OCI-LY7 (cell line): ENCODE results near the gene UGT1A10. TPM values are rescaled to one million over a fixed set of nuclear protein-coding genes. Genes with fewer than 3 reads are reported as not detected.

Experiments used
- BruUV-seq: library from RNA; stranded (reverse); fragments of 400-500 nt; replicated peaks from 2 replicates; lab custom pipeline; 2021; lab: Mats Ljungman, UMichigan
- CTCF ChIA-PET: fragments of 300-600 bp; sonication (Branson Sonifier 250); formaldehyde crosslinking; loops from one replicate; lab custom pipeline; 2022; ENCODE audit warnings: antibody characterized with exemption; ENCODE audit not compliant: unreplicated experiment; lab: Charles Lee
- POLR2A ChIA-PET: fragments of 300-600 bp; sonication (Branson Sonifier 250); formaldehyde crosslinking; loops from one replicate; lab custom pipeline; 2022; ENCODE audit warnings: antibody characterized with exemption; lab: Charles Lee
- DNase-seq: peaks from one replicate; pipeline ENCODE4 v3.0.0-alpha.2; 2015; ENCODE audit warnings: low spot score
- H2AFZ ChIP-seq: fragments of 200-600 bp; sonication (generic), shearing (Covaris generic); 2 replicates; pipeline ENCODE4 v1.6.1; 2014; ENCODE audit warnings: mild to moderate bottlenecking, antibody characterized with exemption, low read length, moderate library complexity
- H3K27ac ChIP-seq: fragments of 200-600 bp; sonication (generic); 2 replicates; pipeline ENCODE4 v1.5.1; 2014; ENCODE audit warnings: mixed run types, low read depth, mild to moderate bottlenecking, moderate library complexity, low read length, inconsistent platforms; ENCODE audit not compliant: poor library complexity, severe bottlenecking
- H3K36me3 ChIP-seq: fragments of 200-600 bp; sonication (generic); 2 replicates; pipeline ENCODE4 v1.6.1; 2014; ENCODE audit warnings: mild to moderate bottlenecking, antibody characterized with exemption, low read length, moderate library complexity, mixed read lengths; ENCODE audit not compliant: insufficient read depth
- H3K4me1 ChIP-seq: fragments of 200-600 bp; sonication (generic); 2 replicates; pipeline ENCODE4 v1.5.1; 2014; ENCODE audit warnings: mild to moderate bottlenecking, low read length; ENCODE audit not compliant: insufficient read depth, poor library complexity, severe bottlenecking
- H3K4me2 ChIP-seq: fragments of 200-600 bp; sonication (generic); 2 replicates; pipeline ENCODE4 v1.6.1; 2014; ENCODE audit warnings: mild to moderate bottlenecking, low read length
- H3K4me3 ChIP-seq: fragments of 200-600 bp; sonication (generic); 2 replicates; pipeline ENCODE4 v1.5.1; 2014; ENCODE audit warnings: mild to moderate bottlenecking, low read depth, low read length; ENCODE audit not compliant: poor library complexity, severe bottlenecking
- H3K79me2 ChIP-seq: fragments of 200-600 bp; sonication (generic); 2 replicates; pipeline ENCODE4 v1.6.1; 2016; ENCODE audit warnings: low read depth, mild to moderate bottlenecking, low read length, moderate library complexity, mixed read lengths; ENCODE audit not compliant: insufficient read depth
- H3K9me2 ChIP-seq: fragments of 200-600 bp; sonication (generic); 2 replicates; pipeline ENCODE4 v1.6.1; 2016; ENCODE audit warnings: mild to moderate bottlenecking, low read length, mixed read lengths; ENCODE audit not compliant: insufficient read depth
- H3K9me3 ChIP-seq: fragments of 200-600 bp; sonication (generic); 2 replicates; pipeline ENCODE4 v1.6.1; 2014; ENCODE audit warnings: mild to moderate bottlenecking, mixed run types, low read length, mixed read lengths
- H4K20me1 ChIP-seq: fragments of 200-600 bp; sonication (generic); 2 replicates; pipeline ENCODE4 v1.6.1; 2014; ENCODE audit warnings: mild to moderate bottlenecking, antibody characterized with exemption, low read length, moderate library complexity, mixed read lengths; ENCODE audit not compliant: insufficient read depth
- CTCF ChIP-seq: fragments of 200-600 bp; sonication (generic); conservative IDR thresholded peaks from 2 replicates; pipeline ENCODE4 v1.5.1; 2014; ENCODE audit warnings: mild to moderate bottlenecking, antibody characterized with exemption, low read length, moderate library complexity, mixed read lengths
- EZH2phosphoT487 ChIP-seq: fragments of 200-600 bp; sonication (generic); IDR thresholded peaks from 2 replicates; pipeline ENCODE4 v1.6.1; 2018; ENCODE audit warnings: low read depth, borderline replicate concordance, mild to moderate bottlenecking, mixed run types, antibody characterized with exemption, low read length, moderate library complexity, mixed read lengths
- intact Hi-C: fragments of 100-400 bp; cut with micrococcal nuclease; formaldehyde crosslinking; loops from one replicate; pipeline ENCODE4 v1.10.0; 2022; ENCODE audit not compliant: unreplicated experiment
- total RNA-seq, 2 experiments: library from RNA; depleted of rRNA in 1 of 2; stranded (reverse); fragments of >200 nt in 1 of 2; shearing (Covaris generic) in 1 of 2; gene quantifications; 2 replicates each; pipeline ENCODE4 v1.2.3, GENCODE V29; 2014 to 2022

The UGT1A10 gene
- total RNA-seq, 2 experiments from 2014 or later = not detected

DNA sequence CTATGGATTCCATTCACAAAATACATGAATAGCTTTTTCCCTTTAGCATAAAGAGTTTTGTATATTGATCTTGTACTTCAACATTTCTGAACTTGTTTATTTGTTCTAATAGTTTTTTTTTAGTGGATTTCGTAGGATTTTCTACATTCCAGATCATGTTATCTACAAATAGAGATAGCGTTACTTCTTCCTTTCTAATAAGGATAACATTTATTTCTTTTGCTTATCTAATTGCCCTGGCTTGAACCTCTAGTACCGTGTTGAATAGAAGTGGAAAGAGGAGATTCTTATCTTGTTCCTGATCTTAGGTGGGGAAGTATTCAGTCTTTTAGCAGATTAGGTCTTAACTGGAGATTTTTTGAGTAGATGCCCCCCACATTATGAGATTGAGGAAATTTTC is 66.0 kb downstream of the UGT1A10 start:
- Histone ChIP-seq H4K20me1 (no peaks in the 10 kb centered on the region), H3K4me3 (no peak overlapping the region), H3K4me1 (no peaks in the 10 kb centered on the region), H2AFZ (no peak overlapping the region), H3K9me3 (no peaks in the 10 kb centered on the region), H3K9me2 (no peaks in the 10 kb centered on the region), H3K36me3 (no peaks in the 10 kb centered on the region), H3K4me2 (no peak overlapping the region), H3K79me2 (no peaks in the 10 kb centered on the region), H3K27ac (no peak overlapping the region)
- no peak for DNase-seq
- intact Hi-C loops = no loop called here
- POLR2A ChIA-PET = no interaction called here
- no peak for TF ChIP-seq EZH2phosphoT487
- TF ChIP-seq CTCF = no peak
- BruUV-seq = no TSS peak
- CTCF ChIA-PET = no interaction called here

DNA sequence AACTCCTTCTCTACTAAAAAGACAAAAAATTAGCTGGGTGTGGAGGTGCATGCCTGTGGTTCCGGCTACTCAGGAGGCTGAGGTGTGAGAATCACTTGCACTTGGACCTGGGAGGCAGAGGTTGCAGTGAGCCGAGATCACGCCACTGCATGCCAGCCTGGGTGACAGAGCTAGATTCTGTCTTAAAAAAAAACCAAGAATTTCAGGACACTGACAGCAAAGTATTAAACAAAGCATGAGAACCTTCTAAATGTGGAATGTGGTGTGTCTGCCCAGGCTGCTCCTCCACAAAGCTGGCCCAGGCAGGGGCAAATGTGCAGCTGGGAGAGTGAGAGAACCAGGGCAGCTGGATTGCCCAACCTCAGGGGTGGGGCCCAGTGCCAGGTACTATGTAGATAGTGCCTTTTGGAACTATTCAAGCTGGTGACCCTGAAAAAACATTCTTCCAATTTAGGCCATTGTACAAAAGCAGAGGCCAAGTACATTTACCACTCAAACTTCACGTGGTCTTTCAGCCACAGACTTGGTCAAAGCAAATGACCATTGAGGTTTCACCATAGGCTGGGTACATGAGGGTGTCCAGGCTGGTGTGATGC is 69.8 kb downstream of the UGT1A10 start:
- H3K9me3 ChIP-seq = no peaks in the 10 kb centered on the region
- no peak for DNase-seq
- H2AFZ ChIP-seq = no peak overlapping the region
- ChIA-PET POLR2A (no interaction called here), CTCF (no interaction called here)
- intact Hi-C loops = no loop called here
- no peak overlapping the region for H3K4me3 ChIP-seq
- no peaks in the 10 kb centered on the region for H3K36me3 ChIP-seq
- H3K27ac ChIP-seq = no peak overlapping the region
- no peak overlapping the region for H3K4me2 ChIP-seq
- H3K79me2 ChIP-seq = no peaks in the 10 kb centered on the region
- no TSS peak for BruUV-seq
- no peaks in the 10 kb centered on the region for H3K4me1 ChIP-seq
- no peaks in the 10 kb centered on the region for H4K20me1 ChIP-seq
- H3K9me2 ChIP-seq = no peaks in the 10 kb centered on the region
- no peak for TF ChIP-seq CTCF
- TF ChIP-seq EZH2phosphoT487 = no peak

- H3K9me3 ChIP-seq = no peaks in the 10 kb centered on the region
- no peak for TF ChIP-seq CTCF
- no peak for TF ChIP-seq EZH2phosphoT487
- DNase-seq = no peak
- no TSS peak for BruUV-seq
- H3K4me1 ChIP-seq = no peaks in the 10 kb centered on the region
- no peaks in the 10 kb centered on the region for H3K9me2 ChIP-seq
- H3K4me3 ChIP-seq = no peak overlapping the region
- H4K20me1 ChIP-seq = no peaks in the 10 kb centered on the region
- no peak overlapping the region for H2AFZ ChIP-seq
- no peak overlapping the region for H3K27ac ChIP-seq
- intact Hi-C loops = no loop called here
- POLR2A ChIA-PET = no interaction called here
- no peaks in the 10 kb centered on the region for H3K79me2 ChIP-seq
- H3K4me2 ChIP-seq = no peak overlapping the region
- no peaks in the 10 kb centered on the region for H3K36me3 ChIP-seq
- CTCF ChIA-PET = no interaction called here
These were observed 70.5 kb downstream of the UGT1A10 start for GRCh38 chr2:233706720-233707119.
